Measurements from ENCODE around the gene ATRNL1.

- TF ChIP-seq POLR2A (IDR thresholded peaks at IDR 0.05) = no peak
- no peak for TF ChIP-seq CTCF (IDR thresholded peaks at IDR 0.05)
Observed at GRCh38 chr10:115950320-115950719, 857.2 kb downstream of the ATRNL1 start.
